ENCODE results near the gene C10orf95. TPM values are rescaled to one million over a fixed set of nuclear protein-coding genes. Genes with fewer than 3 reads are reported as not detected.
A peak's percentile ranks its signal among the peaks of the same experiment; 100 is the strongest.

The C10orf95 gene
- total RNA-seq, 1 donor from 2014 or later, result 0.18 TPM

DNA sequence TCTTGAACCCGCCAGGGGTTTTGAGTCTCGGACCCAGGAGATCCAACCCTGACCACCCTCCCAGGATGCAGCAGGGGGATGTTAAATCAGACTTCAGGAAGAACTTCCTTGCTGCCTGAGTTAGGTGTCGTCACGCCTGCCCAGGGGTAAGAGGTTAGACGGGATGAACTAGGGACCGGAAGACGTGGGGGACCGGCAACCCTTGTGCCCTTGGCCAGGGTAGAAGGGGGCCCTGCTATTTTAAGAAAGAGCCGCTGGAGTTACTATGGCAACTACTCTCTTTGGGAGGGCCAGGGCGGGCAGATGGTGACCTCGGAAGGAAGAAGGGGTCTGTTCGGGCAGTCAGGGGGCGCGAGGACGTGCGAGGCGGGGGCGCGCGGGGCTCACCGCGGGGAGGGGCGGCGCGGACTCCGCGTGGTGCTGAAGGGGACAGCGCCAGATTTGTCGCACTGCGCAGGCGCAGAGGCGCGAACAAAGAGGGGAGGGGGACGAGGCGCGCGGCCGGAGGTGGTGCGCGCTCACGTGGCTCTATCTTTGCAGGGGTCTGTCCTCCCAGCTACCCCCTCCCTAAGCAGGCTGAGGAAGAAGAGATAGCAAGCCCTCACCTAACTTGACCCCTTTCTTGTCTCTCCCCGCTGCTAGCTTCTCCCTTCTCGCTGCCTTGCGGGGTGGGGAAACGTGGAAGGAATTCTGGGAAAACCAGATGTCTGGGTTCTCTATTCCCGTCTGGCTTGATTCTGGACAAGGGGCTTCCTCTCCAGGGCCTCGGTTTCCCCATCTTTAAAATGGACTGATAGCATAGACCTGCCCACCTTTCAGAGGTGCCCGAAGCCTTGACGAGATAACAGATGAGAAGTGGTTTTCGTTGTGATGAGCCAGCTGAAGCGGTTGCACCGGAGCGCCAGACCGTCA lies 31.8 kb downstream of the C10orf95 start:
- Mint-ChIP-seq H3K4me3 (ENCODE audit: unreplicated experiment) (peak overlapping the region; percentile 96), H3K36me3 (ENCODE audit: low read depth, unreplicated experiment) (peaks cover 10% of the 10 kb centered on the region), H3K27ac (ENCODE audit: unreplicated experiment) (peak overlapping the region; percentile 72), H3K4me1 (ENCODE audit: unreplicated experiment) (peaks cover 17% of the 10 kb centered on the region), H3K27me3 (ENCODE audit: unreplicated experiment) (peaks cover 26% of the 10 kb centered on the region), H3K9me3 (ENCODE audit: unreplicated experiment) (no peaks in the 10 kb centered on the region)
- TF ChIP-seq, protein P1, sequence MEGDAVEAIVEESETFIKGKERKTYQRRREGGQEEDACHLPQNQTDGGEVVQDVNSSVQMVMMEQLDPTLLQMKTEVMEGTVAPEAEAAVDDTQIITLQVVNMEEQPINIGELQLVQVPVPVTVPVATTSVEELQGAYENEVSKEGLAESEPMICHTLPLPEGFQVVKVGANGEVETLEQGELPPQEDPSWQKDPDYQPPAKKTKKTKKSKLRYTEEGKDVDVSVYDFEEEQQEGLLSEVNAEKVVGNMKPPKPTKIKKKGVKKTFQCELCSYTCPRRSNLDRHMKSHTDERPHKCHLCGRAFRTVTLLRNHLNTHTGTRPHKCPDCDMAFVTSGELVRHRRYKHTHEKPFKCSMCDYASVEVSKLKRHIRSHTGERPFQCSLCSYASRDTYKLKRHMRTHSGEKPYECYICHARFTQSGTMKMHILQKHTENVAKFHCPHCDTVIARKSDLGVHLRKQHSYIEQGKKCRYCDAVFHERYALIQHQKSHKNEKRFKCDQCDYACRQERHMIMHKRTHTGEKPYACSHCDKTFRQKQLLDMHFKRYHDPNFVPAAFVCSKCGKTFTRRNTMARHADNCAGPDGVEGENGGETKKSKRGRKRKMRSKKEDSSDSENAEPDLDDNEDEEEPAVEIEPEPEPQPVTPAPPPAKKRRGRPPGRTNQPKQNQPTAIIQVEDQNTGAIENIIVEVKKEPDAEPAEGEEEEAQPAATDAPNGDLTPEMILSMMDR (IDR thresholded peaks at IDR 0.05; ENCODE audit: unreplicated experiment), result no peak
- peak; percentile 77 for DNase-seq (ENCODE audit: low spot score)

DNA sequence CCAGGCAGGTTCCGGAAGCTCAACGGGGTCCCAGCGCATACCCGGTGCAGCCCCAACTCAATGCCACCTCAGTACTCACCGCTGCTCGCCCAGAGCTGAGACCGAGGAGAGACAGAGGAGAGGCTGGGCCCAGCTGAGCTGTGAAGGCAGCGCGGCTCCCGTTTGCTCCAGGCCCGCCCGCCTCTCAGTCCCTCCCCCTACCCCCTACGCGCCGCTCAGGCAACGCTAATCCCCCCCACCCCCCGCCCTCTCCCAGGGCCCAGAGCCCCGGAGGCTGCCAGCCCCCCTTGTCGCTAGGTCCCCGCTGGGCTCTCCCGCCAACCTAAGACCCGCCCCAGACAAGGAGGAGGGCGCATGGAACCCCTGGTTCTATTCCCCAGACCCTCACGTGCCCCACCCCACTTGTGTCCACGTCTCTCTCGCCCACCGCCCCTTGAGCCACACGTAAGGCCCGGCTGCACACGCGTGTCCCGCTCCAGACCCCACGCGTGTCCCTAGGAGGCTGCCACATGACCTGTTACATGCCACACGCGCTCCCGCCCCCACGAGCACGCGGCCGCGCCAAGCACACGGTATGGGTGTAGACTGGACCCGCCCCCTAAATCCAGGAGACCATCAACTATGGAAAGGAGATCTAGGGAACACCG lies 32.6 kb downstream of the C10orf95 start, which contains the start of gene PSD:
Gene PSD, minus strand, starts transcription at position 164 of the 647 bp plus-strand sequence. CDS start 1,747 bp downstream, outside the sequence.
- H3K4me3 Mint-ChIP-seq (ENCODE audit: unreplicated experiment), result peak within 1 kb of the TSS; percentile 96
- H3K9me3 Mint-ChIP-seq (ENCODE audit: unreplicated experiment), result no peaks in the 10 kb centered on the region
- peaks cover 24% of the 10 kb centered on the region for H3K27me3 Mint-ChIP-seq (ENCODE audit: unreplicated experiment)
- DNase-seq (ENCODE audit: low spot score), result no peak
- H3K36me3 Mint-ChIP-seq (ENCODE audit: low read depth, unreplicated experiment), result peaks cover 3% of the 10 kb centered on the region
- TF ChIP-seq, protein P1 (IDR thresholded peaks at IDR 0.05; ENCODE audit: unreplicated experiment), result no peak
- peak within 1 kb of the TSS; percentile 72 for H3K27ac Mint-ChIP-seq (ENCODE audit: unreplicated experiment)
- H3K4me1 Mint-ChIP-seq (ENCODE audit: unreplicated experiment), result peaks cover 17% of the 10 kb centered on the region

DNA sequence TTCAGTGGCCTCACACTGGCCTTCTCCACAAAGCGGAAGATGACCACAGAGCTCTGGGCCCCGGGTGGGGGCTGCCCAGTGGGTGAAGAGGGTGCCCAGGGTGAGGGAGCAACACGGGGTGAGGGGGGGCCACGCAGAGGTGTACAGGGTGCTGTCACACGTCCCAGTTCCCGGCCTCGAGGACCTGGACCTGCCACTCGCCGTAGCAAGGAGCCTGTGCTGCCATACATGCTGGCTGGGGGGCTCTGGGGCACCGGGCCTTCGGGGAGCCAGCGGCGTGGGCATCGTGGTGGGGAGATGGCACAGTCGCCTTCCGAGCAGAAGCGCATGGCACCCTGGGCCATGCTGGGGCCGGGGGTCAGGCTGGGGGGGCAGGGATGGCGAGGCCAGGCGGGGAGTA lies 34.6 kb downstream of the C10orf95 start:
- no peak for DNase-seq (ENCODE audit: low spot score)
- Mint-ChIP-seq H3K27me3 (ENCODE audit: unreplicated experiment) (peaks cover 23% of the 10 kb centered on the region), H3K27ac (ENCODE audit: unreplicated experiment) (no peak overlapping the region), H3K4me3 (ENCODE audit: unreplicated experiment) (no peak overlapping the region), H3K9me3 (ENCODE audit: unreplicated experiment) (no peaks in the 10 kb centered on the region), H3K36me3 (ENCODE audit: low read depth, unreplicated experiment) (peaks cover 3% of the 10 kb centered on the region), H3K4me1 (ENCODE audit: unreplicated experiment) (peaks cover 9% of the 10 kb centered on the region)
- TF ChIP-seq, protein P1 (IDR thresholded peaks at IDR 0.05; ENCODE audit: unreplicated experiment), result no peak

DNA sequence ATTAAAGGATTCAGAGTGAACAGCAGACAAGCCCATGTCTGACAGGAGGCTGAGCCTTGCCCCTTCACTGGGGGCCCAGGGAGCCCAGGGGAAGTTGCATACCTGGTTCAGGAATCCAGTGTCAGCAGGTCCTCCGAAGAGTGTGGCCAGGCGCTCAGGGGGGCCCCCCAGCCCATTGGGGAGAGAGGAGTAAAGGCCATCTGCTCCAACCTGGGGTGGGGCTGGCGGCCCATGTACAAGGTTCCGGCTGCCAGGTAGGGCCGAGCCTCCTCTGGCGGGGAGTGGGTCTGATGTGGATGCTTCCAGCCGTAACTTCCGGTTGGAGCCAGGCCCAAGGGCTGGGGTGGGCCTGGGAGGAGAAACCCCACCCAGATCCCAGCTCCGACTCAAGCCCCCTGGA lies 35.1 kb downstream of the C10orf95 start:
- H3K9me3 Mint-ChIP-seq (ENCODE audit: unreplicated experiment), result no peaks in the 10 kb centered on the region
- no peak overlapping the region for H3K27ac Mint-ChIP-seq (ENCODE audit: unreplicated experiment)
- TF ChIP-seq, protein P1 (IDR thresholded peaks at IDR 0.05; ENCODE audit: unreplicated experiment), result no peak
- no peak for DNase-seq (ENCODE audit: low spot score)
- H3K4me1 Mint-ChIP-seq (ENCODE audit: unreplicated experiment), result peaks cover 11% of the 10 kb centered on the region
- H3K36me3 Mint-ChIP-seq (ENCODE audit: low read depth, unreplicated experiment), result peaks cover 3% of the 10 kb centered on the region
- peaks cover 23% of the 10 kb centered on the region for H3K27me3 Mint-ChIP-seq (ENCODE audit: unreplicated experiment)
- H3K4me3 Mint-ChIP-seq (ENCODE audit: unreplicated experiment), result no peak overlapping the region
